Loucy (cell line): ENCODE data around the gene NFATC3.

Experiments
- H2AFZ ChIP-seq: fragments of 200-600 bp; sonication (generic); 2 replicates; pipeline ENCODE4 v1.6.0; 2016; ENCODE audit warnings: antibody characterized with exemption, mild to moderate bottlenecking, low read length, moderate library complexity
- H3F3A ChIP-seq: fragments of 200-600 bp; 2 replicates; pipeline ENCODE4 v1.6.0; 2016; ENCODE audit warnings: antibody characterized with exemption, low read depth, mild to moderate bottlenecking
- H3K27me3 ChIP-seq: fragments of 200-600 bp; sonication (generic); 2 replicates; pipeline ENCODE4 v1.6.1; 2014; ENCODE audit warnings: low read length, mild to moderate bottlenecking; ENCODE audit not compliant: insufficient read depth, poor library complexity, severe bottlenecking
- H3K36me3 ChIP-seq: fragments of 200-600 bp; sonication (generic); 2 replicates; pipeline ENCODE4 v1.6.1; 2016; ENCODE audit warnings: low read length; ENCODE audit not compliant: insufficient read depth
- H3K4me1 ChIP-seq: fragments of 200-600 bp; sonication (generic); 2 replicates; pipeline ENCODE4 v1.5.1; 2014; ENCODE audit warnings: low read length, mild to moderate bottlenecking; ENCODE audit not compliant: insufficient read depth, poor library complexity, severe bottlenecking
- H3K4me2 ChIP-seq: fragments of 200-600 bp; sonication (generic); 2 replicates; pipeline ENCODE4 v1.6.0; 2014; ENCODE audit warnings: antibody characterized with exemption, low read length, low read depth, mild to moderate bottlenecking; ENCODE audit not compliant: poor library complexity, severe bottlenecking
- H3K4me3 ChIP-seq: fragments of 200-600 bp; sonication (generic); 2 replicates; pipeline ENCODE4 v1.5.1; 2014; ENCODE audit warnings: low read length, mild to moderate bottlenecking, mixed read lengths; ENCODE audit not compliant: poor library complexity, severe bottlenecking
- H3K79me2 ChIP-seq: fragments of 200-600 bp; sonication (generic); 2 replicates; pipeline ENCODE4 v1.6.1; 2014; ENCODE audit warnings: low read length; ENCODE audit not compliant: insufficient read depth
- H3K9ac ChIP-seq: fragments of 200-600 bp; sonication (generic); 2 replicates; pipeline ENCODE4 v1.6.0; 2014; ENCODE audit warnings: mild to moderate bottlenecking, low read depth, low read length, moderate library complexity; ENCODE audit not compliant: poor library complexity, severe bottlenecking
- H3K9me2 ChIP-seq: fragments of 200-600 bp; sonication (generic); replicated peaks from 2 replicates; pipeline ENCODE4 v1.6.1; 2016; ENCODE audit warnings: low read depth, low read length, mixed read lengths
- H3K9me3 ChIP-seq: fragments of 200-600 bp; sonication (generic); 2 replicates; pipeline ENCODE4 v1.6.1; 2014; ENCODE audit warnings: mild to moderate bottlenecking, antibody characterized with exemption, low read length, low read depth; ENCODE audit not compliant: insufficient read depth
- H4K20me1 ChIP-seq: fragments of 200-600 bp; sonication (generic); 2 replicates; pipeline ENCODE4 v1.6.0; 2014; ENCODE audit warnings: antibody characterized with exemption, low read length, mild to moderate bottlenecking; ENCODE audit not compliant: insufficient read depth, poor library complexity, severe bottlenecking
- CTCF ChIP-seq: fragments of 200-600 bp; sonication (generic); conservative IDR thresholded peaks from 2 replicates; pipeline ENCODE4 v1.5.1; 2014; ENCODE audit warnings: mild to moderate bottlenecking, antibody characterized with exemption, low read length
- EZH2phosphoT487 ChIP-seq: fragments of 200-600 bp; IDR thresholded peaks from 2 replicates; pipeline ENCODE4 v1.6.1; 2018; ENCODE audit warnings: antibody characterized with exemption, mild to moderate bottlenecking, moderate library complexity, borderline replicate concordance

The NFATC3 gene

DNA sequence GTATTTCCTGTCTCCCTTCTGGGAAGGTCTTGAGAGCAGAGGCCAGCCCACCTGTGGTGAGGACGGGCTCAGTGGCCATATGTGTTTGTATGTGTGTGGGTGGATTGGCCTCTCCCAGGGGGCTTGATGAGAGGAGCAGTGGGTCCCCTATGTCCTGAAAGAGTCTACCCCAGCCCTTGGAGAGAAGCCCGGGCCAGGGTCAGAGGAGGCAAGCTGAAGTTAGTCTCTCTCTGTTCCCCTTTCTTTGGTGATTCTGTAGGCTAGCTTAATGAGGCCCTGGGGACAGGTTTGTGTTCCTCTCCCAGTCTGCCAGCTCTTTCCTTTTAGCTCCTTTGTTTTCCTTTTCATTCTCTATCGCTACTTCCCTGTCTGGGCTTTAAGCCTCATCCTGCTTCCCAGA is 23.8 kb upstream of the NFATC3 start:
- TF ChIP-seq EZH2phosphoT487 (no peak), CTCF (no peak)
- no peaks in the 10 kb centered on the region for H3K27me3 ChIP-seq
- H3K9ac ChIP-seq = no peak overlapping the region
- H2AFZ ChIP-seq = no peak overlapping the region
- H3K9me3 ChIP-seq = no peaks in the 10 kb centered on the region
- H3K9me2 ChIP-seq = no peaks in the 10 kb centered on the region
- H3K36me3 ChIP-seq = peaks cover 7% of the 10 kb centered on the region; the same call in 1 of the 2 replicates
- peaks cover 37% of the 10 kb centered on the region for H3K4me1 ChIP-seq
- H3K79me2 ChIP-seq = no peaks in the 10 kb centered on the region
- no peaks in the 10 kb centered on the region for H3F3A ChIP-seq
- no peak overlapping the region for H3K4me2 ChIP-seq
- no peaks in the 10 kb centered on the region for H4K20me1 ChIP-seq
- H3K4me3 ChIP-seq = no peak overlapping the region

DNA sequence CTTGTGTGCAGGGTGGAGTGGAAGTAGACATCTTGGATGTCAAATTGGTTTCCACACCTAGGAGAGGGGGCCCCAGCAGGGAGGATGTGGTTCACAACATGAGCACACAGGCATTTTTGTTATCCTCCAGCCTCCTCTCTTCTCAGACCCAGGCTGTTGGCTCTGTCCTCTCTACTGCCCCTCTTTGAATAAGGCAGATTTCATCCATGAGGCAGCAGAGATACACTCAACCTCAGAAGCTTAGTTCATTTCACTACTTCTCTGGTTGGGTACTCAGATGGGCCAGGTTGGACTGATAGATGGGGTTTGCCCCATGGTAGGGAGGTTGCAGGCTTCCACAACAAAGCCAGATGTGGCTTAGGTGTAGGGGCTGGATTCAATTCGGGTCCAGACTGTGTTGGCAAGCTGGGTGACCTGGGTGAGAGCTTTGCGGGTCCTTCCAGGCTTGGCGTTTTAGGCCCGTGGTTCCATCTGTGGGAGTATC is 22.2 kb upstream of the NFATC3 start:
- Histone ChIP-seq H3K36me3 (peaks cover 7% of the 10 kb centered on the region; the same call in 1 of the 2 replicates), H3K4me3 (no peak overlapping the region), H3K4me2 (peak overlapping the region; percentile 49), H3K79me2 (no peaks in the 10 kb centered on the region), H3K9me3 (no peaks in the 10 kb centered on the region), H2AFZ (peak overlapping the region; percentile 46; the same call in 1 of the 2 replicates), H3K4me1 (peaks cover 39% of the 10 kb centered on the region), H3F3A (no peaks in the 10 kb centered on the region), H3K9me2 (no peaks in the 10 kb centered on the region), H3K27me3 (no peaks in the 10 kb centered on the region), H4K20me1 (no peaks in the 10 kb centered on the region), H3K9ac (peak overlapping the region; percentile 40)
- TF ChIP-seq CTCF (no peak; the same call in 1 of the 2 replicates), EZH2phosphoT487 (no peak)

DNA sequence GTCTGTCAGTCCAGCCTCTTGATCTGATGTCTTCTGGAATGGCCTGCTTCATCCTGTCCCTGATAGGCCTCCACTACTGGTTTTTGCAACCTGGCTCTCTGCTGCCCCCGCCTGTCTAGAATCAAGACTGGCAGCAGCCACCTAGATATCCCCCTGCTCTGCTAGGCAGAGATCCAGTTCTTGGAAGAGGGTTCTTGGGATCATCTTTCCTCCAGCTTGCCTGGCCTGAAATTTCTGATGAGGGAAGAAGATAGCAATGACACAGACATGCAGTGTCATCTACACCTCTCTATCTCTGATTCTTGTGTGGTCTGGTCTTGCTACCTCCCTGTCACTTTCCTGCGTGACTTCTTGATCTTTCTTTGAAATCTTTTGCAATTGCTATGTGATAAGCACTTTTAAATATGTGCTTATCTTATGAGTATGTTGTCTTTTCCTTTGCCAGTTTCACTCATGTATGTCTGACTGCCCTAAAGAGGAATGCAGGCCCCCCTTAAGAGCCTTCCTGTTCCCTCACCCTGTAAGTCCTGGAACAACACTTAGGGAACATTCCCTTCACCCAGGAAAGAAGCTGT is 20.3 kb upstream of the NFATC3 start:
- Histone ChIP-seq H3K4me3 (no peak overlapping the region), H3K4me2 (no peak overlapping the region), H3K9me2 (no peaks in the 10 kb centered on the region), H4K20me1 (no peaks in the 10 kb centered on the region), H3K9ac (peak overlapping the region; percentile 40), H3K79me2 (no peaks in the 10 kb centered on the region), H3F3A (no peaks in the 10 kb centered on the region), H3K27me3 (no peaks in the 10 kb centered on the region), H3K36me3 (no peaks in the 10 kb centered on the region), H3K4me1 (peaks cover 42% of the 10 kb centered on the region), H2AFZ (no peak overlapping the region), H3K9me3 (no peaks in the 10 kb centered on the region)
- TF ChIP-seq CTCF (peak; percentile 92), EZH2phosphoT487 (no peak)
